Nephron (organoid): ENCODE results near the gene KCNH8.

Source experiments
- H3K27ac Mint-ChIP-seq, 3 experiments: 2 replicates each; pipeline ENCODE4 v1.8.0; 2020; ENCODE audit warnings: mixed read lengths in 3 of 3, mild to moderate bottlenecking in 2 of 3, moderate library complexity in 1 of 3
- H3K27me3 Mint-ChIP-seq: 2 replicates; pipeline ENCODE4 v1.8.0; 2021; ENCODE audit warnings: low read depth, mild to moderate bottlenecking, moderate library complexity, mixed read lengths
- H3K36me3 Mint-ChIP-seq: 2 replicates; pipeline ENCODE4 v1.8.0; 2020; ENCODE audit warnings: low read depth, mixed read lengths
- H3K4me1 Mint-ChIP-seq: 2 replicates; pipeline ENCODE4 v1.8.0; 2020; ENCODE audit warnings: mixed read lengths
- H3K4me3 Mint-ChIP-seq, 3 experiments: 2 replicates each; pipeline ENCODE4 v1.8.0; 2020; ENCODE audit warnings: mild to moderate bottlenecking in 3 of 3, mixed read lengths in 3 of 3, moderate library complexity in 2 of 3
- H3K9me3 Mint-ChIP-seq: 2 replicates; pipeline ENCODE4 v1.8.0; 2020; ENCODE audit warnings: mixed read lengths
- CTCF ChIP-seq, 3 experiments: fragments of 200-600 bp; sonication (generic); IDR thresholded peaks; one replicate each; pipeline ENCODE4 v1.5.0; 2021; ENCODE audit warnings: antibody characterized with exemption in 3 of 3; ENCODE audit not compliant: unreplicated experiment in 3 of 3

The KCNH8 gene

DNA sequence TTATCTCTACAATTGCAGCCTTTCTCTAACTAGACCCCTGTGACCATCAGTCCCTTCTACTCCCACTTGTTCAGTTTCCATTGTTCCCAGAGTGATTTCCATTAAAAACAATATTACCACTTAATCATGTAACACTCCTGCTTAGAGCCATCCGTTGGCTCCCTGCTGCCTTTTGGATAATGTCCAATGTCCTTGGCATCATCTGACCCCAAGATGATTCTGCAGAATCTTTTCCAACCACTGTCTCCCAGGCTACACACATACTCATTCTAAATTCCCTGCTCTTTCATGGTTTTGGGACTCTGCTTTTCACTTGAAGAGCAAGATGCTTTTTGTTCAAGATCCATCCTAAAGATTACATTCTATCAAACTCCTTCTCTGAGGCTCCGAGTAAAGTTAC is 7.1 kb downstream of the KCNH8 start:
- peaks cover 5% of the 10 kb centered on the region for H3K27me3 Mint-ChIP-seq
- no peaks in the 10 kb centered on the region for H3K4me1 Mint-ChIP-seq
- H3K9me3 Mint-ChIP-seq: no peaks in the 10 kb centered on the region
- no peak for TF ChIP-seq CTCF (IDR thresholded peaks at IDR 0.05; ENCODE audit: unreplicated experiment in 3 of 3)
- H3K4me3 Mint-ChIP-seq: no peak overlapping the region
- no peak overlapping the region for H3K27ac Mint-ChIP-seq
- H3K36me3 Mint-ChIP-seq: no peaks in the 10 kb centered on the region

- H3K4me3 Mint-ChIP-seq: no peak overlapping the region
- no peaks in the 10 kb centered on the region for H3K36me3 Mint-ChIP-seq
- no peak overlapping the region for H3K27ac Mint-ChIP-seq
- no peaks in the 10 kb centered on the region for H3K9me3 Mint-ChIP-seq
- no peak for TF ChIP-seq CTCF (IDR thresholded peaks at IDR 0.05; ENCODE audit: unreplicated experiment in 3 of 3)
- H3K4me1 Mint-ChIP-seq: no peaks in the 10 kb centered on the region
- peaks cover 4% of the 10 kb centered on the region for H3K27me3 Mint-ChIP-seq
These were observed 11.8 kb downstream of the KCNH8 start for GRCh38 chr3:19159966-19160635.

DNA sequence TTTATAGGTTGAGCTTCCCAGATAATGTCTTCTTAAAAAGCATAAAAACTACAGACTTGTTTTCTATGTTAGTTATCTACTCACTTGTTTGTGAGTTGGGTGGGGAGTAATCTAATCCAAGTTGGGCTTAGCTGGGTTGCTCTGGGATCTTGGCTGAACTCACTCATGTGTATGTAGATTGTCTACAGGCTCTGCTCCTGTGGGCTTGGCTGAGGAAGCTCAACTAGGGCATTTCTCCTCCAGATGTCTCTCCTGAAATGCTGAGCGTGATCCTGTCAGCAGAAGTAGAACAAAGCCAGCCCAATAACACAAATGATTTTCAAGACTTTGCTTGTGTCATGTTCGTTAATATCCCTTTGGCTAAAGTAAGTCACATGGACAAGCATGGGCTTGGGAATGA is 17.3 kb downstream of the KCNH8 start:
- H3K36me3 Mint-ChIP-seq: no peaks in the 10 kb centered on the region
- no peak overlapping the region for H3K4me3 Mint-ChIP-seq
- no peaks in the 10 kb centered on the region for H3K9me3 Mint-ChIP-seq
- TF ChIP-seq CTCF (IDR thresholded peaks at IDR 0.05; ENCODE audit: unreplicated experiment in 3 of 3): no peak
- H3K27ac Mint-ChIP-seq: no peak overlapping the region
- no peaks in the 10 kb centered on the region for H3K27me3 Mint-ChIP-seq
- H3K4me1 Mint-ChIP-seq: no peaks in the 10 kb centered on the region

- Mint-ChIP-seq H3K4me3 (no peak overlapping the region), H3K36me3 (no peaks in the 10 kb centered on the region), H3K4me1 (no peaks in the 10 kb centered on the region), H3K27me3 (no peaks in the 10 kb centered on the region), H3K27ac (no peak overlapping the region), H3K9me3 (no peaks in the 10 kb centered on the region)
- no peak for TF ChIP-seq CTCF (IDR thresholded peaks at IDR 0.05; ENCODE audit: unreplicated experiment in 3 of 3)
These were observed 23.5 kb downstream of the KCNH8 start for GRCh38 chr3:19171794-19172193.

GRCh38 chr3:19173945-19174344 is 25.6 kb downstream of the KCNH8 start:
- no peak overlapping the region for H3K4me3 Mint-ChIP-seq
- H3K27ac Mint-ChIP-seq: no peak overlapping the region
- no peaks in the 10 kb centered on the region for H3K9me3 Mint-ChIP-seq
- TF ChIP-seq CTCF (IDR thresholded peaks at IDR 0.05; ENCODE audit: unreplicated experiment in 3 of 3): no peak
- H3K4me1 Mint-ChIP-seq: no peaks in the 10 kb centered on the region
- H3K27me3 Mint-ChIP-seq: no peaks in the 10 kb centered on the region
- H3K36me3 Mint-ChIP-seq: no peaks in the 10 kb centered on the region

DNA sequence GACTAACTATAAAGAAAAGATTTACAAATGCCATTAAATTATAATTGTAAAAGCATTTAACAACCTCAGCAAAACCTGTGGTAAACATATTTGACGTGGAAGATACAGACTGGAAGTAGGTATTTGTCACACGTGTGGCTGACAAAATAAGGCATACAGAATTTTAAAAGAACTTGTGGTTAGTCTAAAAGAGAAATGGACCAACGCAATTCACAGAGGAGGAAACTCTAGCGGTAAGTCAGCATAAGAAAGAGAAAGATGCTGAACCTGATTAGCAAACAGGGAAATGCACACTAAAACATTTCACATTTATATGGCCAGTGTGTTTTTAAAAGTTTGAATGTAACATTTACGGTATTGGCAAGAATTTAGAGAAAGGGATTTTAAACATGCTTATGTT is 35.3 kb downstream of the KCNH8 start:
- Mint-ChIP-seq H3K27me3 (no peaks in the 10 kb centered on the region), H3K9me3 (no peaks in the 10 kb centered on the region), H3K36me3 (no peaks in the 10 kb centered on the region), H3K4me3 (no peak overlapping the region), H3K27ac (no peak overlapping the region), H3K4me1 (no peaks in the 10 kb centered on the region)
- TF ChIP-seq CTCF (IDR thresholded peaks at IDR 0.05; ENCODE audit: unreplicated experiment in 3 of 3): no peak
